Stimulated activated CD4-positive, alpha-beta T cell treated with anti-CD3 and anti-CD28 coated beads, Interleukin-4, amount 100 ng/mL, for 4 hours (primary cell): Measurements from ENCODE around the gene PLD4.
"Not testable (repeated sequence)": the region's sequence is repeated elsewhere in the genome, so short reads cannot be mapped to it uniquely, and the experiment has no call there.

ENCODE experiments used
- DNase-seq, 2 experiments: peaks; one replicate each; pipeline ENCODE4 v3.0.0-alpha.2; 2020

The PLD4 gene

GRCh38 chr14:104924421-104925213 is at the start of gene PLD4:
Gene PLD4, plus strand, starts transcription at chr14:104924879. Its CDS starts 2,262 bp downstream, at chr14:104927141.
- no peak for DNase-seq

- DNase-seq: no peak
These were observed 49.3 kb upstream of the PLD4 start for GRCh38 chr14:104875412-104875751.

- no peak for DNase-seq
These were observed 48.9 kb upstream of the PLD4 start for GRCh38 chr14:104875811-104876210.

GRCh38 chr14:104876251-104876699 is 48.4 kb upstream of the PLD4 start:
- peak in 1 of 2 experiments; percentile 22 for DNase-seq

GRCh38 chr14:104877066-104877805 is 47.4 kb upstream of the PLD4 start:
- no peak for DNase-seq

GRCh38 chr14:104877806-104878550 is 46.7 kb upstream of the PLD4 start:
- no peak for DNase-seq

- no peak for DNase-seq
These were observed 46.1 kb upstream of the PLD4 start for GRCh38 chr14:104878582-104878981.

GRCh38 chr14:104879201-104879982 is 45.3 kb upstream of the PLD4 start:
- no peak for DNase-seq

GRCh38 chr14:104879983-104880565 is 44.6 kb upstream of the PLD4 start:
- no peak for DNase-seq

GRCh38 chr14:104880584-104881210 is 44.0 kb upstream of the PLD4 start:
- no peak for DNase-seq

- no peak for DNase-seq
These were observed 43.2 kb upstream of the PLD4 start for GRCh38 chr14:104881369-104881979.

- DNase-seq: peak in 1 of 2 experiments; percentile 15
These were observed 42.2 kb upstream of the PLD4 start for GRCh38 chr14:104882325-104882973.

- DNase-seq: no peak
These were observed 41.6 kb upstream of the PLD4 start for GRCh38 chr14:104882991-104883660.

GRCh38 chr14:104883681-104884361 is 40.9 kb upstream of the PLD4 start:
- DNase-seq: no peak

- DNase-seq: not testable (repeated sequence)
These were observed 40.3 kb upstream of the PLD4 start for GRCh38 chr14:104884381-104884780.

GRCh38 chr14:104885031-104885972 is 39.4 kb upstream of the PLD4 start:
- DNase-seq: no peak

- DNase-seq: no peak
These were observed 38.5 kb upstream of the PLD4 start for GRCh38 chr14:104885973-104886689.
